Activated CD4-positive, alpha-beta T cell treated with anti-CD3 and anti-CD28 coated beads, Interleukin-2, amount 50 U/mL, for 16 hours (primary cell): Measurements from ENCODE around the gene SMIM24.
"Not testable (repeated sequence)": the region's sequence is repeated elsewhere in the genome, so short reads cannot be mapped to it uniquely, and the experiment has no call there.

Experiments used
- DNase-seq: peaks from one replicate; pipeline ENCODE4 v3.0.0-alpha.2; 2020

SMIM24 gene

DNA sequence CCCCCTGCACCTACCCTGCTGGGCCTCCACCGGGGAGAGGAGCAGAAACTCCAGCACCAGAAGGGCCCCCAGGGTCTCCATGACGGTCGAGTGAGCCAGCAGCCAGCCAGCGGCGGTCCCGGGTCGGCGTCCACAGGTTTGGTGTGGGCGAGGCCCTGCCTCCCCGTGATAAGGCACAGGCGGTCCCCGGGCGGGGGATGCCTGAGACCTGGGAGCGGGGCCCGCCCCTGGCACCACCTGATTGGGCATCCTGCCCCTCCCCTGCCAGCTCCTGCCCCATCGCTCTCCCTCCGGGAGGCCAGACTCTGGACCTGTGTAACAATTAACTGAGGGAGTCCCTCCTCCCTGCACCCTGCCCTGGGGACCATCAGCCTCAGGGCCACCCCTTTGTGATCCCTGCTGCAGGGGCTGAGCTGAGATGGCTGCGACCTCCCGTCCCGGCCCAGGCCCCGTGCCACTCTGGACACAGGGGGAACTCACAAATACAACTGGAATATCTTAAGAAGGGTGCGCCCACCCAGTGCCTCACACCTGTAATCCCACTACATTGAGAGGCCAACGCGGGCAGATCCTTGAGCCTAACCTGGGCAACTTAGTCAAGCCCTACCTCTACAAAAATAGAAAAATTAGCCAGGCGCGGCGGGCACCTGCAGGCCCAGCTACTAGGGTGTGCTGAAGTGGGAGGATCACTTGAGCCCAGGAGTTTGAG, at the start of gene SMIM24:
SMIM24 (minus strand) TSS at position 143 of the 709 bp plus-strand sequence; CDS start at position 81, 62 bp downstream.
- DNase-seq = no peak

DNA sequence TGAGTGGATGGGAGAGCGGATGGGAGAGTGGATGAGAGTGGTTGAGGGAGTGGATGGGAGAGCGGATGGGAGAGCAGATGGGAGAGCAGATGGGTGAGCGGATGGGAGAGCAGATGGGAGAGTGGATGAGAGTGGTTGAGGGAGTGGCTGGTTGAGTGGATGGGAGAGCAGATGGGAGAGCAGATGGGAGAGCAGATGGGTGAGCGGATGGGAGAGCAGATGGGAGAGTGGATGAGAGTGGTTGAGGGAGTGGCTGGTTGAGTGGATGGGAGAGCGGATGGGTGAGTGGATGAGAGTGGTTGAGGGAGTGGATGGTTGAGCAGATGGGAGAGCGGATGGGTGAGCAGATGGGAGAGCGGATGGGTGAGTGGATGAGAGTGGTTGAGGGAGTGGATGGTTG, 49.0 kb upstream of the SMIM24 start:
- not testable (repeated sequence) for DNase-seq

DNA sequence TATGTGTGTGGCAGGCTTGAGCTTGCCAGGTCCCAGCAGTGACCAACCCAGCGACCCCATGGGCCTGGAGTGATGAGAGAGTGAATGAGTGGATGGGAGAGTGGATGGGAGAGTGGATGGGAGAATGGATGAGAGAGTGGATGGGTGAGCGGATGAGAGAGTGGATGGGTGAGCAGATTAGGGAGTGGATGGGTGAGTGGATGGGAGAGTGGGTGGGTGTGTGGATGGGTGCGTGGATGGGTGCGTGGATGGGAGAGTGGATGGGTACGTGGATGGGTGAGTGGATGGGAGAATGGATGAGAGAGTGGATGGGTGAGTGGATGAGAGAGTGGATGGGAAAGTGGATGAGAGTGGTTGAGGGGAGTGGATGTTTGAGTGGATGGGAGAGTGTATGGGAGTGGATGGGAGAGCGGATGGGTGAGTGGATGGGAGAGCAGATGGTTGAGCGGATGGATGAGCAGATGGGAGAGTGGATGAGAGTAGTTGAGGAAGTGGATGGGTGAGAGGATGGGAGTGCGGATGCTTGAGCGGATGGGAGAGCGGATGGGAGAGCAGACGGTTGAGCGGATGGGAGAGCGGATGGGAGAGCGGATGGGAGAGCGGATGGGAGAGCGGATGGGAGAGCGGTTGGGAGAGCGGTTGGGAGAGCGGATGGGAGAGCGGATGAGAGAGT, 48.4 kb upstream of the SMIM24 start:
- DNase-seq = no peak

DNA sequence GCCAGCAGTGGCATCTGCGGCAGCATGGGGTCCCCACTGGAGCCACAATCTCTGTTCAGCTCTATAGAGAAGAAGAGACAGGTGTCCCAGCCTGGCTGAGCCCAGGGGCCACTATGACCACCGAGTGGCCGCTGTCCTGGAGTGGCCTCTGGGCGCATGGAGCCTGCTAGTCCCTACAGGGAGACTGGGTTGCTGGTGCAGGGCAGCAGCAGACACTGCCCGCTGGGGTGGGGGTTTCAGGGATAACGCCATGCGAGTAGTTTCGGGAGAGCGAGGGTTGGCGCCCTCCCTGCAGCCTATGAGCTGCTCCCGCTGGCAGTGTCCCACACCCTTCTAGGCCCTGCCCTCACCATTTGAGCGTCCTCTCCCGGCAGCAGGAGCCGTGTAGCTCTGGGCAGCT, 47.8 kb upstream of the SMIM24 start:
- no peak for DNase-seq

DNA sequence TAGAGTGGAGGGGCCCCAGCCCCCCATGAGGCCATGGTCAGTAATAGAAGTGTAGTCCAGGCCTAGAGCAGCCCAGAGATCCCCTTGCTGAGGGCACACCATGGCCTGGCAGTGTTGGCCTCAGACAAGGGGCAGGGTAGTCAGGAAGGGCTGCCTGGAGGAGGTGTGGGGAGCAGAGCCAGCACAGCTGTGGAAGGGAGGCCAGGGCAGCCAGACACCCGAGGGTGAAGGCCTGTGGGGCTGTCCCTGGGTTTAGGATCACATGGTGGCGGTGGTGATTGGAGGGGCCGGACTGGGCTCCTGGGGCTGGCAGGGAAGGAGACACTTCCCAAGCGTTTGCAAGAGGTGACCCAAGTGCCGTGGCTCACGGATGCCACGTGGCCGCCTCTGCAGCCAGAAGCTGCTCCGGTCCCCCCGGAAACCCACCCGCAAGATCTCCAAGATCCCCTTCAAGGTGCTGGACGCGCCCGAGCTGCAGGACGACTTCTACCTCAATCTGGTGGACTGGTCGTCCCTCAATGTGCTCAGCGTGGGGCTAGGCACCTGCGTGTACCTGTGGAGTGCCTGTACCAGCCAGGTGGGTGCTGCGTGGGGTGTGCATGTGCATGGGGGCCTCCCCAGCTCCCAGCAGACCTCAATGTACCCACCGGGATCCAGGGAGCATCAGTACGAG, 47.0 kb upstream of the SMIM24 start:
- DNase-seq = no peak

DNA sequence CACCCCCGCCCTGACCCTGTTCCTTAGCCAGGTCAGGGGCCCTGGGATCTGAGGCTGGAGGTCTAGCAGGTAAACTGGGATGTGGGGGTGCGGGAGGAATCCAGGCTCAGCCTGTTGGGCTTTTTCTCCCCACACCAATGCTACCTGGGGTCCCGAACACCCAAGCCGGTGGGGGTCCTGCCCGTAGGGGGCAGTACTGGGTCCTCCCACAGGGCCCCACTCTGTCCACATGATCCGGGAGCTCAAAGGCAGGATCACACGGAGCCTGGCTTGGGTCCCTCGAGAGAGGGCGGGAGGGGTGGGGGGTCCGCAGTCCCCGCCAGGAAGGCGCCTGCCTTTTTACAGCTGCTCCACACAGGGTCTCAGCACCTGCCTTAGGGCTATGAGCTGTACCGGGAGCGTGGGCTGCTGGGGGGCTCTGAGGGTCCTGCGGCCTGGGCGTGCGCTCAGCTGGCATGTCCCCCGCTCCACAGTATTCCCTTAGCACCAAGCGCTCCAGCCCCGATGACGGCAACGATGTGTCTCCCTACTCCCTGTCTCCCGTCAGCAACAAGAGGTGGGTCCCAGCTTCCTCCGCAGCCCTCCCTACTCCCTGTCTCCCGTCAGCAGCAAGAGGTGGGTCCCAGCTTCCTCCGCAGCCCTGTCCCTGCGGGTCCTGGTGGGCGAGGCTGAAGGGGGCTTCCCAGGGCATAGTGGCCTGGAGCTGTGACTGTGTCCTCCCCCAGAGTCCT, 46.3 kb upstream of the SMIM24 start:
- no peak for DNase-seq

DNA sequence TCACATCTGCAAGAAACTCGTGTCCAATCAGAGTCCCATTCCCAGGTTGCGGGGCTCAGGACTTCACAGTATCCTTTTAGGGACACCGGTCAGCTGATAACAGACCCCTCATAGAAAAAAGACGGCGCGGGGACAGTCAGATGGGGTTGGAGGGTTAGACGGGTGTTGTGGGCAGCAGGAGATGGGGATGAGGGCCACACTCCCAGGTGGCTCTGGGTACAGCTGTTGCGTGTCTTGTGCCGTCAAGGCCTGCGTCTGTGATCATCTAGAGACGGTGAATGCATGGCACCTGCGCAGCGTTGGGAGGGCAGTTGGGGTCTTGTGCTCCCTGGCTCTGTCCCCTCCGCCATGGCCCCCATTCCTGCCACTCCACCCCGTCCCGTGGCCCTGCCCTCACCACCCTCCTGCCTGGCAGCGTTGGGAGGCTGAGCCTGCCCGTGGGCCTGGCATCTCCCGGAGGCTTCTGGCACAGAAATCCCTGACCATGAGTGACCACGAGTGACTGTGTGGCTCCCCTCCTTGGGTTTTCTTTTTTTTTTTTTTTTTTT, 44.7 kb upstream of the SMIM24 start:
- no peak for DNase-seq

DNA sequence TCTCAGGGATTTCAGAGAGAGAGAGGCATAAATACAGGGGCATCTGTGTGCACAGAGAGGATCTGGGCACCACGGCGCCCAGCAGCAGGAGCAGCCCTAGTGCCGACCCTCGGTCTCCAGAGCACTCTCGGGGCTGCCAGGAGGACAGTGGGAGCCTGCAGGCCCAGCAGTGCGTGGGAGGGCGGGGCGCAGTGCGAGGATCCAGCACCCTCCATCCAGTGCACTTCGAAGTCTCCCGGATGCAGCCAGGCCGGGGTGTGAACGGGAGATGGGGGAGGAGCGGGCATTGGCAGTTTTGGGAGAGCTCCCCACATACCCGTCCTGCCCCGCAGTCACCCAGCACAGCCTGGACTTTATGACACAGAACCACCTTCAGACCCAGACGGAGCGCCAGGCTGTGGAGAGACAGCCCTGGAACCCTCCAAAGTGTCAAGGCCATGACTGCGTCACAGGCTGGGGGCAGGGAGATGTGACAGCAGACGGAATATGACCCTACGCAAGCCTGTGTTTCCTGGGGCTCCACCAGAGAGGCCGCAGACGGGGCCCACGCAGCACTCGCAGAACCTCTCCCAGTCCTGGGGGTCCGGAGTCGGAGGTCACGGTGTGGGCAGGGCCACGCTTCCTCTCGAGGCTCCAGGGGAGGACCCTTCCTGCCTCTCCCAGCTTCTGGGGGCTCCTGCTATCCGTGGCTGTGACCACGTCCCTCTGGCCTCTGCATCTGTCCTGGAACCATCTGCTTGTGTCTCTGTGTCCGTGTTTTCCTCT, 43.9 kb upstream of the SMIM24 start:
- no peak for DNase-seq

DNA sequence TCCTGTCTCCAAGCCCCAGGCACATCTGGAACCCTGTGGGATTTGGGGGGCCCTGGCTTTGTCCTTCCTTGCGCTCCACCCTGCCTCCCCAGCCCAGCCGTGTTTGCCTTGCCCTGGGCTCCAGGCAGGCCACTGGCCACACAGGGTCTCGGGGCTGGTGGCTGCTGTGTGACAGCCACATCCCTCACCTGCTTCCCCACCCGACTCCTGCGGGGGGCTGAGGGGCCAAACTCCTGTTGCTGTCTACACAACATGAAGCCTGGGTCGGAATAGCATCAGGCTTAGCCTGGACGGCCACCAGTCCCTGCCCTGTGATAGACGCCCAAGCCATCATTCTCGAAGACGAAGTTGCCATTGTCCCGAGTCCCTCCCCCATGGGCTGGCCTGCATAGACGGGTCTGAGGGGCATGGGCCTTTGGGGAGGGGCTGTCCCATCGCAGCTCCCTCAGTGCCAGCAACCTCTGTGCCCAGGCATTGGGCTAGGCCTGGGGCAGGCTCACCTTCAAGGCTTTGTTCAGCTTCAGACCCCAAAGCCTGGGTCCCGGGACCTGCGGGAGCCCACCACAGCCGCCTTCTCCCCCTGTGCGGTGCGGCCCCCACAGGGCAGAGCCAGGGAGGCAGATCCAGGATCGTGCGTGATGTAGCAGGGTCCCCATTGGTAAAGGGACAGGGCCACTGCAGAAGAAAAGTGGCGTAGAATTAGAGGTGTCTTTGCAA, 43.2 kb upstream of the SMIM24 start:
- no peak for DNase-seq

DNA sequence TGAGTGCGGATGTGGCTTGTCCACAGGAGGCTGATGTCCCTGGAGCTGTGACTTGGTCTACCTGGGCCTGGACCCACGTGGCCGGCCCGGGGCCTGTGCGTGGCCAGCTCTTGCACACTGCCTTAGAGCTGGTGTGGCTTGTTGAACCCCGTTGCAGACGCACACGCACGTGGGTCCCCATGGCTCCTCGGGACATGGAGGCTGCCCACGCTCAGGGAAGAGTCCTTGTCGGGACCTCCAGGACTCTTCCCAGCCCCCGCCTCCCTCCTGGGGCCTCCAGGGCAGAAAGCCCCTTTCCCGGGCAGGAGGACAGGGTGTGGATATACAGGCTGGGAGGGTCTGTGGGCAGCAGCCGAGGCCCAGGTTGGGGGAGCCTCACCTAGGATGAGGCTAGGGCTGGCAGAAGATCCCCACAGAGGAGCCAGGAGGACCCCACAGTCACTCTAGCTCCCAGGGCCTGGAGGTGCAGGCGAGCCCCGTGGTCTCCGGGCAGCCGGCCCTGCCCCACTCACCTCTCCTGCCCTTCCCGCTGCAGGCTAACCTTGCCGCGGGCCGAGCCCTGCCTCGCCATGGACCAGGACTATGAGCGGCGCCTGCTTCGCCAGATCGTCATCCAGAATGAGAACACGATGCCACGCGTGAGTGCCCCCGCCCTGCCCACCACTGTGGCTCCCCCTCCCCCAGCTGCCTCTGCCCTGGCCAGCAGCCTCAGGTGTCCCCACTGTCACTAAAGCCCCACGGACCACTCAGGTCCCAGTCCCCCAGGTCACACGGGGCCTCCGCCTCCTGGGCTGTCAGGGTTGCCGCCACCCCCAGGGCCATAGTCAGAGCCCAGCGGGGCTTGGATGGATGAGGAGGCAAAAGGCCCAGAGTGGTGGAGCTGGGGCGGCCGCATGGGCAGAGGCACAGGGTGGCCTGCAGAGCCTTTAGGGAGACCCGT, 42.4 kb upstream of the SMIM24 start:
- no peak for DNase-seq

DNA sequence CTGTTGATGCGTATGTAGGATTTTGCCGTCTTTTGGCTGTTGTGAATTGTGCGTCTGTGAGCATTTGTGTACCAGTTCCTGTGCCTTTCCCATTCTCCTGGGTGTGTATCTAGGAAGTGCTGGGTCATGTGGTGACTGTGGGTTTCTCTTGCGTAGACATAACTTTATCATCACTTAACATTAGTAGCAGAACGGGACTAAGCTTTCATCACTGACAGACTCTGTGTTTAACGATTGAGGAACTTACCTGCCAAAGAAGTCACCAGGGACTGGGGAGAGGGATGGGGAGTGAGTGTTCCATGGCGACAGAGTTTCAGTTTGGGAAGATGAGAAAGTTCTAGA, 40.8 kb upstream of the SMIM24 start:
- no peak for DNase-seq

DNA sequence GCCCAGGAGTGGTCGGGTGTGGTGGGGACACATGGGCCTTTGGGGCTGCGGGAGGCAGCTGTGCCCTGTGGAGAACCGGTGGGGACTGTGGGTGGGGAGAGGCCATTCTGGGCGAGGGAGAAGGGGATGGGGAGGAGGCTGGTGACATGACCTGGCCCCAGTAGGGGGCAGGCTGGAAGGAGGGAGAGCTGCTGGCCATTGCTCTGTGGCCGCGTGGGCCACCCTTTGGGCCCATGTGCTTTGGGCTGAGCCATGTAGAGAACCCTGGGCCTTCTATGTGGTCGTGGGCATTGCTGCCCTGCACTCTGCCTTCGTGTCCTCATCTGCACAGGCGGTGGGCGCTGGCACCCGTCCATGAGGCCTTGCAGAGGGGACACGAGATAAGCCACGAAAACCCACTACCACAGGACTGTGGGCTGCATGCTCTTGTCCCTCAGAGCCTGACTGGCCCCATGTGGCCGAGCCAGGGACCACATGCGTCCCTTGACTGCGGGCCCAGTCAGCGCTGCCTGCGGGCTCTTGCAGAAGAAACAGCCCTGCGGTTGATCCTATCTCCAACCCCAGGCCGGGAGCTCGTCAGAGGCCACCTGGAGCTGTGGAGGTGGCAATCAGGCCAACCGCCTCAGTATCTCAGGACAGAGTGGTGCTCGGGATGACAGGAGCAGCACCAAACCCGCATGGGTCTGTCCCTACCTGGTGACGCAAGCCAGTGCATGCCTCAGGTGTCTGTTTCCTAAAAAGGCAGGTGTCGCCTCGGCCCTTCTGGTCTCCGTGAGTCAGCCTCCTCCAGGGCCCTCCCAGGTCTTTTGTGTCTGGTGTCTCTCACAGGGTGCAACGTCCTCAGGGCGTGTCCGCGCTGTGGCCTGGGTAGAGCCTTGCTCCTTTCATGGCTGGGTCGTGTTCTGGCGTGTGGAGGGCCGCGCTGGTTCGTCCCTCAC, 40.1 kb upstream of the SMIM24 start:
- no peak for DNase-seq

DNA sequence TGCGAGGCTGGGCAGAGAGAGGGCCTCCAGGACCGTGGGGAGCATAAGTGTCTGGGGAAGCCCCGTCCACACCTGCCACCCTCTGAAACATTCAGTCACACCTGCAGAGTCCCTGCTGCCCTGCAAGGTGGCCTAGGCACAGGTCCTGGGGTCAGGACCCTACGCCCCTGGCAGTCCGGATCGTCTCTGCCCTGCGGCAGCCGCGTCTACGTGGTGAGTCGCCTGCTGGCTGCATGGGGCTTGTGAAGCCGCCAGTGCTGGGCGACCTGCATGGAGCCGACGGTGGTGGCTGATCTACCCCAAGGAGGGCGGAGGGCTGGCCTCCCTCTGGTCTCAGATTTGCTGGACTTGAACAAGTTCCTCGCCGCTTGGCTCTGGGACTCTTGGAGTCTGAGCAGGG, 38.8 kb upstream of the SMIM24 start:
- no peak for DNase-seq

DNA sequence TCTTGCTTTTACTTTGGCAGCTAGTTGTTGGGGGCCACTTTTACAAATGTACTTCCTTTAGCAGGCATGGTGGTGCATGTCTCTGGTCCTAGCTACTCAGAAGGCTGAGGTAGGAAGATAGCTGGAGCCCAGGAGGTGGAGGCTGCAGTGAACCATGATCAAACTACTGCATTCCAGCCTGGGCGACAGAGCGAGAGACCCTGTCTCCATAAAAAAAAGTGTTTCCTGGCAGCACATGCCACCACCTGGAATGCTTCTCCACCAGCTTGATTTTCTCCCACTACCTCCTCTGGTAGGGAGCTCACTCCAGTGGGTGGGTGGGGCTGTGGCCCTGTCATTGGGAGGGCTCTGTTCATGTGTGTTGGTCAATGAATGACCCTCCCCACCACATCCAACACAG, 38.3 kb upstream of the SMIM24 start:
- DNase-seq = no peak

DNA sequence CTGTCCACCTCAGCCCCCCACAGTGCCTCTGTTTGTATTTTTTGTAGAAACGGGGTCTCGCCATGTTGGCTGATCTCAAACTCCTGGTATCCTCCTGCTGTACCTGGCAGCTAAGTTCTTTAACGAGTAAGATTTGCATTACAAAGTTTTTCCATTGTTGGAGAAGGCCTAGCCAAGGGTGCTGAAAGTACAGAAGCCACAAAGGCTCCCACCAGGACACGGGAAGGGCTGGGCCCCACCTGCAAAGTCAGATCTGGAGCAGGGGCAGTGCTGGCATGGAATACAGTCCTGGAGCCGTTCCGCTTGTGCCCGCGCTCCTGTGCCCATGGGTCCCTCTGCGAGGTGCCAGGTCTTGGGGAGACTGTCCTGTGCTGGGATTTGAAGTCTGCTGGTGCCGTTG, 37.9 kb upstream of the SMIM24 start:
- DNase-seq = no peak

DNA sequence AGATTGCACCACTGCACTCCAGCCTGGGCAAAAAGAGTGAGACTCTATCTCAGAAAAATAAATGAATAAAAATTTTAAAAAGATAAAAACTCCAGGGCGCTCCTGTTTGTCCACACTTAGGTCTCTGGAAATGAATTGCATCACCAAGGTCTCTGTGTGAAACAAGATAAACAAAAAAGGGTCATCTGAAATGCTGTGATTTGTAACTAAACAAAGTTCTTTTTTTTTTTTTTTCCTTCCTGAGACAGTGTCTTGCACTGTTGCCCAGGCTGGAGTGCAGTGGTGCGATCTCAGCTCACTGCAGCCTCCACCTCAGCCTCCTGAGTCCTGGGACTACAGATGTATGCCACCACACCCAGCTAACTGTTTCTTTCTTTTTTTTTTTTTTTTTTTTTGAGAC, 37.3 kb upstream of the SMIM24 start:
- no peak for DNase-seq

DNA sequence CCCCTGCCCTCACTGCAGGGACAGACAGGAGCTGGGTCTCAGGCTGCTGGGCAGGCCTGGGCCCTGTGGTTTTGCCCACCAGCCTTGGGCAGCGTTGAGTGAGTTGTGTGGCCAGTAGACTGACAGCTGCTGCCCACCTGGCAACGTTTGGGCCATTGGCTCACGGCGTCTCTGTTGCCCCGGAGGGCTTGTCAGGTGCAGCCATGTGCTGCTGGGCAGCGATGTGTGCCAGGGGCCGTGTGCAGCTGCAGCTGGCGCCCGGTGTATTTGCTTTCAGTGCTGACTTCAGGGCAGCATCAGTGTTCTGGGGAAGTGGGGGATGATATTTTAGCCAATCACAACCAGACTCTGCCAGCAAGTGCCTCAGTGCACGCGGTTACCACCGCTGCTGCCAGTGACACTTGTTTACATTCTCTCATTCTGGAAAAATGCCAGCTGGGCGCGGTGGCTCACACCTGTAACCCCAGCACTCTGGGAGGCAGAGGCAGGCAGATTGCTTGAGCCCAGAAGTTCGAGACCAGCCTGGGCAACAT, 36.4 kb upstream of the SMIM24 start:
- no peak for DNase-seq

DNA sequence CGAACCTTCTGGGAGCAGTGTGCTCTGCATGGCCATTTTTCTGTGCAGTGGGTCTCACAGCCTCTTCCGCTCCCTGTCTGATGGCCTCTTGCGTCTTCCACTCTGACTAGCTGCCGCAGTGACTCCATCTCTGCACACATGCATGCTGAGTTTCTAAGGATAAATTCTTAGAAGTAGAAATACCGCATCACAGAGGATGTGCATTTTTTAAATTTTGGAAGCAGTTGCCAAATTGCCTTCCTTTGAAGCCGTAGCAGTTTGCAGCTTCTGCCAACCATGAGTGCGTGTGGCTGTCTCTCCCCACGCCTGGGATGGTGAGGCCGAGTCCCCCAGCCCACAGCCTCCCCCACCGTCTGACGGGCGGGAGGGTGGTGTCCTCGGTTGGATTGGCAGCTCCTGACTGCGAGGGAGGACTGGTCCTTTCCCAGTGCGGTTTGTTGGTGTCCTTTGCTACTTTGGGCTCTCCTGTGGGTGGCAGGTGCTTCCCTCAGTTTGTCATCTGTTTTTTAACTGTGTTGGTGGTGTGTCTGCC, 35.6 kb upstream of the SMIM24 start:
- DNase-seq = no peak

DNA sequence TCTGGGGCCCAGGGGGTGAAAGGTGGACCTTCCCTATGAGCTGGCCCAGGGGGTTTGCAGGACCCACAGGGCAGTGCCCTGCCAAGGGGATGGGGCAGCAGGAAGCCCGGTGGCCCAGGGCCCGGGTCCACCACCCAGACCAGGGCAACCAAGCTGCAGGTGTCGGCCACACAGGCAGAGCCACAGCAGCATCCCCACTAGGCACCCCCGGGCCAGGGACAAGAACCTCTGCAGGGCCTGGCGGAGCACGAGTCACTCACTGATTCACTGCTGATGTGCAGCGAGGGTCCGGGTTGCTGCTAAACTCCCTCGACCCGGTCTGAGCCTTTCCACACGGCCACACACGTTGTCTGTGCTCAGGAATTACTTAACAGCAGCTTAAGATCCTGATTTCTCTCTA, 34.6 kb upstream of the SMIM24 start:
- DNase-seq = no peak
